AG09309 (cell line): ENCODE measurements around the gene CREB3L2.
A peak's percentile ranks its signal among the peaks of the same experiment; 100 is the strongest.

Experiments
- DNase-seq: peaks from one replicate; pipeline ENCODE4 v3.0.0-alpha.2; 2010; ENCODE audit warnings: low read depth
- H3K4me3 ChIP-seq: 2 replicates; pipeline ENCODE4 v1.5.1; 2011; ENCODE audit warnings: mild to moderate bottlenecking, low read depth, low read length, moderate library complexity; ENCODE audit not compliant: control insufficient read depth
- CTCF ChIP-seq: IDR thresholded peaks from 2 replicates; pipeline ENCODE4 v1.5.1; 2011; ENCODE audit warnings: mild to moderate bottlenecking, low read depth, low read length, inconsistent platforms; ENCODE audit not compliant: insufficient read depth, control insufficient read depth; ENCODE audit errors: missing control alignments

CREB3L2 gene

GRCh38 chr7:137936509-137937201 lies 65.2 kb downstream of the CREB3L2 start:
- TF ChIP-seq CTCF = no peak
- no peak overlapping the region for H3K4me3 ChIP-seq
- no peak for DNase-seq

GRCh38 chr7:137935884-137936508 lies 65.9 kb downstream of the CREB3L2 start:
- no peak overlapping the region for H3K4me3 ChIP-seq
- DNase-seq = no peak
- no peak for TF ChIP-seq CTCF

- no peak for DNase-seq
- no peak for TF ChIP-seq CTCF
- H3K4me3 ChIP-seq = no peak overlapping the region
Measured at GRCh38 chr7:137934941-137935883, 66.7 kb downstream of the CREB3L2 start.

- no peak for TF ChIP-seq CTCF
- H3K4me3 ChIP-seq = no peak overlapping the region
- DNase-seq = no peak
Measured at GRCh38 chr7:137934176-137934826, 67.6 kb downstream of the CREB3L2 start.

GRCh38 chr7:137933270-137934017 lies 68.4 kb downstream of the CREB3L2 start:
- no peak for TF ChIP-seq CTCF

GRCh38 chr7:137932881-137933269 lies 69.0 kb downstream of the CREB3L2 start:
- TF ChIP-seq CTCF = no peak
- no peak overlapping the region for H3K4me3 ChIP-seq
- DNase-seq = peak; percentile 67

More at GRCh38 chr7:137933270-137934017, 68.4 kb downstream of the CREB3L2 start:
- no peak overlapping the region for H3K4me3 ChIP-seq
- no peak for DNase-seq
